ENCODE data around the gene ADAM29.

DNA sequence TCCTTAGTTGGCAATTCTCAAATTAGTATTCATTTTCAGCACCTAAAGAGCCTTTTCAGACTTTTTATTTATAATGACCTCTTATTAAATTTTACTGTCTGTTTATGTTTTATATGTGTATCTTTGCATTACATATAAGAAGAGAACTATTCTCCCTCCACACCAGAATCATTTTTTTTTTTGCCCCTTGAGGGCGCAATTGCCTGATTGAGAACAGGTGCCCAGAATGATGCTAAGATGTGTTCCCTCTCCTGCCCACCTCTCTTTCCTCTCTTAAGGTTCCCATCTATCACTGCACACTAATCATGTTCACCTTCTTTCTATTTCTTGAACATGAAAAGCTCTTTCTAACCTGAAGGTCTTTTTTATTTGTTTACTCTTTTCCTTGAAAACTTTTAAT is 44.2 kb upstream of the ADAM29 start:
- no peak for TF ChIP-seq SP2 (IDR thresholded peaks at IDR 0.05; ENCODE audit: low read length)
- TF ChIP-seq FOSL1 (IDR thresholded peaks at IDR 0.05; ENCODE audit: insufficient read depth, low read depth, low read length): no peak
- TF ChIP-seq RAD21 (IDR thresholded peaks at IDR 0.05 in 1 of 2, conservative IDR thresholded peaks at IDR 0.05 in 1 of 2; ENCODE audit: low read depth in 2 of 2, low read length in 2 of 2): peak; percentile 74 to 76
- TF ChIP-seq, protein P1, sequence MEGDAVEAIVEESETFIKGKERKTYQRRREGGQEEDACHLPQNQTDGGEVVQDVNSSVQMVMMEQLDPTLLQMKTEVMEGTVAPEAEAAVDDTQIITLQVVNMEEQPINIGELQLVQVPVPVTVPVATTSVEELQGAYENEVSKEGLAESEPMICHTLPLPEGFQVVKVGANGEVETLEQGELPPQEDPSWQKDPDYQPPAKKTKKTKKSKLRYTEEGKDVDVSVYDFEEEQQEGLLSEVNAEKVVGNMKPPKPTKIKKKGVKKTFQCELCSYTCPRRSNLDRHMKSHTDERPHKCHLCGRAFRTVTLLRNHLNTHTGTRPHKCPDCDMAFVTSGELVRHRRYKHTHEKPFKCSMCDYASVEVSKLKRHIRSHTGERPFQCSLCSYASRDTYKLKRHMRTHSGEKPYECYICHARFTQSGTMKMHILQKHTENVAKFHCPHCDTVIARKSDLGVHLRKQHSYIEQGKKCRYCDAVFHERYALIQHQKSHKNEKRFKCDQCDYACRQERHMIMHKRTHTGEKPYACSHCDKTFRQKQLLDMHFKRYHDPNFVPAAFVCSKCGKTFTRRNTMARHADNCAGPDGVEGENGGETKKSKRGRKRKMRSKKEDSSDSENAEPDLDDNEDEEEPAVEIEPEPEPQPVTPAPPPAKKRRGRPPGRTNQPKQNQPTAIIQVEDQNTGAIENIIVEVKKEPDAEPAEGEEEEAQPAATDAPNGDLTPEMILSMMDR (IDR thresholded peaks at IDR 0.05; ENCODE audit: control extremely low read depth in 1 of 3, insufficient read depth in 1 of 3, low read depth in 1 of 3, low read length in 3 of 3): peak in 2 of 3 experiments; percentile 45 to 51; a peak in 3 of 4 replicates

Data from H1 (cell line).